NT2/D1 (cell line): ENCODE results near the gene ACLY.

Source experiments
- SUZ12 ChIP-seq: IDR thresholded peaks from 2 replicates; pipeline ENCODE4 v1.6.1; 2011; ENCODE audit not compliant: insufficient read length, insufficient read depth; ENCODE audit errors: extremely low read depth
- YY1 ChIP-seq: IDR thresholded peaks from 2 replicates; pipeline ENCODE4 v1.6.1; 2011; ENCODE audit not compliant: insufficient read length, insufficient read depth
- ZNF274 ChIP-seq: IDR thresholded peaks from 2 replicates; pipeline ENCODE4 v1.6.1; 2011; ENCODE audit warnings: mild to moderate bottlenecking, low read depth, low read length

GRCh38 chr17:41906465-41907184 is 12.1 kb downstream of the ACLY start:
- TF ChIP-seq ZNF274 = no peak
- TF ChIP-seq YY1 = no peak
- TF ChIP-seq SUZ12 = no peak
